Ecto neural progenitor cell (in vitro differentiated cells): Measurements from ENCODE around the gene IQCK.

Source experiments
- DNase-seq: peaks from one replicate; pipeline ENCODE4 v3.0.0-alpha.2; 2018; ENCODE audit warnings: low spot score

The IQCK gene

GRCh38 chr16:19860166-19861041, 142.3 kb downstream of the IQCK start:
- DNase-seq = no peak

DNA sequence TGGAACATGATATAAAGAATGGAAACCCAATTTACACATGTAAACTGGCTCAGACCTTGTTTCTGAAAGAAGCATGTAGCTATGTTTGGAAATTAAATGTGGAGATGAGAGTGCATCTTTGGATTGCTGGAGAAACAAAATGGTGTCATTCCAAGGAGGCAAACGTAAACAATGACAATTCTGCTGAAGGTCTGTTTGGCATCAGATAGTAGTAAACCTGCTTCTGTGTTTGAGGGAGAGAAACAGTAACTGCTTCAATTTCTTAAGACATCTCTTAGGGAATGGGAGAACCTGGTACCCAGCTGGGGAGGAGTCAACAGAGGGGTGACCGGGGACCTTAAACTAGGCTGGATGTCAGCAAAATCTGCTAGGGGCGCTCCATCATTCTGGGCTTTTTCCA, 143.1 kb downstream of the IQCK start:
- no peak for DNase-seq

DNA sequence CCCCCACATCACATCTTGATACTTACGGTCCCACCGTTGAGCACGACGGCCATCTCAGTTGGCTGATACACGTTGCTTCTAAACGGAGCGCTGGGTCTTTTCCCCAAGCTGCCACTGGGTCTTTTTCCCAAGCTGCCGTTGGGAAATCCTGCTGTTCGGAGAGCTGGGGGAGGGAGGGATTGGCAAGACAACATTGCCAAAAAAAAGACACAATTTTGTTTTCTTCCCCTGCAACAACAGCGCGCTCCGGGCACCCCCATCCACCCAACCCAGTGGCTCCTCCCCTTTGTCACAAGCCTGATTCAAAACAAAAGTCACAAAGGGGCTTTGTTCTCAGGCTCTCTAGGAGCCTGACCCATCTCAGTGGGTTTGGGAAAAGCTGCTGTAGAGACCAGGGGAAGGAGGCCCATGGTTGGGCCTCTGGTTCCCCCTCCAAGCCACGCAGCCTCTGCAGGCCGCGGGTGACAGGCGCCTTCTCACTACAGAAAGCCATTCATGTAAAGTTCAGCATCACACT, 143.8 kb downstream of the IQCK start:
- peak; percentile 80 for DNase-seq

- no peak for DNase-seq
Measured at GRCh38 chr16:19863990-19864389, 145.9 kb downstream of the IQCK start.

- no peak for DNase-seq
Measured at GRCh38 chr16:19864566-19864965, 146.5 kb downstream of the IQCK start.

- no peak for DNase-seq
Measured at GRCh38 chr16:19868421-19868820, 150.3 kb downstream of the IQCK start.

DNA sequence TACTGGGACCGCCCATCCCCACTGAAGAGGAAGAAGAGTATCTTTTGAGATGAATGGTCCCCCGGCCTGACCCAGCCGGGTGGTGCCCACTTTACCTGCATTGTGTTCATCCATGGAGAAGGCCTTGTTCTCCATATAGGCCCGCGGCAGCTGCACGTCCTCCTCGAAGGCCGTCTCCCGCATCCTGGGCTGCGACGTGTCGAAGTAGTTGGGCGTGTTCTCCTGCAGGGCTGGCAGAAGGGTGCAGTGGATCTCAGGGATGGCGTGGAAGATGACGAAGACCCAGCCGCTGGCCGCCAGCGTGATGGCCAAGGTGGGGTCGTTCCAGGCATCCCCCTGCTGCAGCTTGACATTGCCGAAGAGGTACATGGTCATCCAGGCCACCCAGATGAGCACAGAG, 153.7 kb downstream of the IQCK start:
- no peak for DNase-seq

DNA sequence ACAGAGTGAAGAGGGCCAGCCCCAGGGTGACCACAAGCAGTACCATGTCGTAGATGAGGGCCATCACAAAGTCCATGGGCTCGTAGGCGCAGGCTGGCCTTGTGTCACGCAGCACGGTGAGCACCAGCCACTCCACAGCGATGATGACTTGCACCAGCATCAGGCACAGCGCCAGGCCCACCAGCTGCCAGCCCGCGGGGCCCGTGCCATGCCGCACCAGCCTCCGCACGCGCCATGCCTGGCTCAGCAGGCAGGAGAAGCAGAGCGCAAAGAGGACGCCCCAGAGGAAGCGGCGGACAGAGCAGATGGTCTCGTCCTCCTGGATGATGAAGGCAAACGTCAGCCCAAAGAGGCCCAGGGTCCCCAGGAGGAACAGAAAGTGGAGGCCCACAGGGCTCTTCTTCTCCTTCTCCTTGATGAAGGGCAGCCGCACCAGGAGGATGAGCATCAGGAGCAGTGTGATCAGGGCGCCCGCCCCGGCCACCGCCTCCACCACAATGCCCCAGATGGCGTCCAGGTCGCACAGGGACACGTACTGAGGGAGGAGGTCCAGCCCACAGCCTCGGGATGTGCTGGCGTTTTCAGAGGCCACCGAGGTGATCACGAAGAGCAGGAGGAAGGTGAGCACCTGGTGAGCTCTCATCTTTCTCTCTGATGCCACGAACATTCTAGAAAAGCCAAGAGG, 154.2 kb downstream of the IQCK start:
- no peak for DNase-seq

DNA sequence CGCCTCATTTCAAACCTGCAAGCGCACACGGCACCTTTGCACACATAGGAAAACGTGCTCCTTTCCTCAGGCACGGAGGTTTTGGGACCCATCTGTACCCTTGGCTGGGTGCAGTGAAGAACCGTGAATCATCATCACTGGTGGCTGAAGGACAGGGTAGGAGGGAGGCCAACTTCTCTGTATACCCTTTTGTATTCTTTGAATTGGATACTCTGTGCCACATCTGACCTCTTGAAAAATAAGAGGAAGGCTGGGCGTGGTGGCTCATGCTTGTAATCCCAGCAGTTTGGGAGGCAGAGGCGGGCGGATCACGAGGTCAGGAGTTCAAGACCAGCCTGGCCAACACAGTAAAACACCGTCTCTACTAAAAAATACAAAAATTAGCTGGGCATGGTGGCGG, 154.9 kb downstream of the IQCK start:
- no peak for DNase-seq

GRCh38 chr16:19874026-19874425, 156.0 kb downstream of the IQCK start:
- DNase-seq = no peak

GRCh38 chr16:19874851-19875546, 156.9 kb downstream of the IQCK start:
- no peak for DNase-seq

DNA sequence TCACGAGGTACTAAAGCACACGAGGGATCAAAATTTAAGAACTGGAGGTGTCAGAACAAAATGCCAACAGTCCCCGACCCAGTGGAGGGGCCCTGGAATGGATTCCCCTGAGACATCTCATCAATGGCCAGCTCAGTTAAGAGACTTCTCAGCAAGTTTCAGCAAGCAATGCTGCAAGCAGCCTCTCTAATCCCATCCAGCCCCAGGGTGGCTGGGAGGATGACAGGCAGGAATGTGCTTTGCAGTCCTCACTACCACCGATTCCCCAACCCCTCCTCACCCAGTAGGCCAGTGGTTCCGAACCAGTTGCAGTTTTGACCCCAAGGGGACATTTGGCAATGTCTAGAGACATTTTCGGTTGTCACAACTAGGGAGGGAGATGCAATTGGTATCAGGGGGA, 157.8 kb downstream of the IQCK start:
- no peak for DNase-seq

- DNase-seq = no peak
Measured at GRCh38 chr16:19876501-19877059, 158.5 kb downstream of the IQCK start.

- DNase-seq = no peak
Measured at GRCh38 chr16:19878757-19879156, 160.7 kb downstream of the IQCK start.

GRCh38 chr16:19879241-19879792, 161.2 kb downstream of the IQCK start:
- DNase-seq = no peak

- DNase-seq = no peak
Measured at GRCh38 chr16:19881028-19881427, 163.0 kb downstream of the IQCK start.

DNA sequence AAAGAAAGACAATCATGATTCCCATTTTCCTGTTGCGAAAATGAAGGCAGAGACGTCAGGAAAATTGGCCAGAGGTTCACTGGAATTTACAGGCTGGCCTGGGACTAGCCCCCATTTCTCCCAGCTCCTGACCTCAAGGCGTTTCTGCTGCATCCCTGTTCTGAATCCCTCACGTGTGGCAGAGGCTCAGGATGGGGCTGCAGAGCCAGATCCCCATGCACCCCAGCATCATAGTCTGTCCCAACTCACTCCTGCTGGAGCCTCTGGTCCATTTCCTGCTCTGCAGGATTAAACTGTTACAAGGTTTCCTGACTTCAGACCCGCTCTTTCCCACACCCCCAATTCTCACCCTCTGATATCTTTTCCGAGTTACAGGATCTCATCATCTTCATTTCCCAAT, 163.7 kb downstream of the IQCK start:
- DNase-seq = no peak

- DNase-seq = no peak
Measured at GRCh38 chr16:19882186-19882585, 164.1 kb downstream of the IQCK start.

- no peak for DNase-seq
Measured at GRCh38 chr16:19882646-19883045, 164.6 kb downstream of the IQCK start.

DNA sequence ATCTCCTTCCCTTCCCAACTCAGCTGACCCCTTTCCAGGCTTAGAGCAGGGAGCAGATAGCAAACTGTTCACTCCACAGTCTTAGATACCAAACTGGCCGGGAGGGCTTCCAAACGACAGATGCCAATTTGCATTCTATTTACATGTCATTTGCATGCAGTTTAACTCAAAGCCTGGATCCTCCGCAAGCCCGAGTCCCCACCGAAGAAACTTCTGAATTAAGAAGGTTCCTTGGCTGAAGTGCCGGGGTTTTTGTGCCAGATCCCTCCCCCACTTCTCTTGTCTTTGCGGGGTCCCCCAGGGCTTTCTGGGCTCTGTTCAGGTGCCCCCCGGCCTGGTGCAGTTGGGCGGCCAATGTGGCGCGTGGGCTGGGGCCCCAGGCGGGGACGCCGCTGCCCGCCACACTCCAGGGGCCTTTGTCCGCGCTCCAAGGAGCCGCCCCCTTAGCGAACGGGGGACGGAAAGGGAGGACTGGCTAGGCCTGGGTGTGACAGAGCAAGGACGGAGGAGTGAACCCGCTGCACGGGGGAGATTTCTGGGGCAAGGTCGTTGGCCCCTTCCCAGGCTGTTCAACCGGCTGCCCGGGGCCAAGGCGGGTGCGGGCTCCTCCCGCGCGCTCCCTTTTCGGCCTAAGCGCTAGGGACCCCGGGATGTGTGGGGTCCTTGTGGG, 165.4 kb downstream of the IQCK start:
- peak; percentile 79 for DNase-seq

DNA sequence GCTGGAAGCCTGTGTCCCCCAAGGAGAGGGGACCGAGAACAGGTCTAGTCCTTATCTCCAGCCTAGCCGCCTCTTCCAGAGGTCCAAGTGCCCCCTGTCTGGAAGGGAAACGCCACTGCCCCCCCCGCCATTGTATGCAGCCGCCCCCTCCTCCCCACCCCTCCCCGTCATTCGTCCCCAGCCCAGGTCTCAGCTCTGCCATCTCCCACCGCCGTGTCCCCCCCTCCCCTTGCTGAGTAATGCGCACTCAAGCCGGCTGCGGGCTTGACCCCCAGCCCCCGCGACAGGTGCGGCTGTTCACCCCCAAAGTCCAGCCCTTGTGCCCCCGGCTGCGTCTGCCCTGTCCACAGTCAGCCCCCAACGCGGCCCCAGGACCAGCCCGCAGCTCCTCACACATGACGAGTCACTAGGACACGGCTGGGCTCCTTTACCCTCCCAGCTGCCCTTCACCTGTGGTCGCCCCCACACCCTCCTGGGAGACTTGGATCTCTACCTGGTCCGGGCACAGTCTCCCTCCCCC, 166.0 kb downstream of the IQCK start:
- peak; percentile 62 for DNase-seq
